ENCODE data around the gene NBPF15.
A peak's percentile ranks its signal among the peaks of the same experiment; 100 is the strongest.
"Not testable (repeated sequence)": the region's sequence is repeated elsewhere in the genome, so short reads cannot be mapped to it uniquely, and the experiment has no call there.

NBPF15 gene

GRCh38 chr1:144461136-144461759 is at the start of gene NBPF15:
Gene NBPF15 (minus strand): TSS chr1:144461669. CDS start chr1:144440003, 21,666 bp downstream.
- peak in 50 of 56 donors; percentile 0 to 78 (median 18) for DNase-seq

- not testable (repeated sequence) for DNase-seq
Observed at GRCh38 chr1:144496429-144496828, 35.0 kb upstream of the NBPF15 start.

GRCh38 chr1:144494130-144494529 is 32.7 kb upstream of the NBPF15 start:
- DNase-seq = not testable (repeated sequence)

- not testable (repeated sequence) for DNase-seq
Observed at GRCh38 chr1:144490394-144490793, 28.9 kb upstream of the NBPF15 start.

- DNase-seq = not testable (repeated sequence)
Observed at GRCh38 chr1:144487002-144487401, 25.5 kb upstream of the NBPF15 start.

GRCh38 chr1:144485048-144485993 is 23.9 kb upstream of the NBPF15 start:
- not testable (repeated sequence) for DNase-seq

- DNase-seq = not testable (repeated sequence)
Observed at GRCh38 chr1:144473897-144474296, 12.4 kb upstream of the NBPF15 start.

- DNase-seq = not testable (repeated sequence)
Observed at GRCh38 chr1:144471434-144471833, 10.0 kb upstream of the NBPF15 start.

GRCh38 chr1:144461778-144462177 is 309 bp upstream of the NBPF15 start:
- DNase-seq = not testable (repeated sequence)

- not testable (repeated sequence) for DNase-seq
Observed at GRCh38 chr1:144460686-144461085, 783 bp downstream of the NBPF15 start.

GRCh38 chr1:144442402-144442801 is 19.1 kb downstream of the NBPF15 start:
- DNase-seq = not testable (repeated sequence)

- DNase-seq = not testable (repeated sequence)
Observed at GRCh38 chr1:144439737-144440136, 21.7 kb downstream of the NBPF15 start.

- DNase-seq = peak in 27 of 56 donors; percentile 1 to 63 (median 7)
Observed at GRCh38 chr1:144418891-144419694, 42.4 kb downstream of the NBPF15 start.

- not testable (repeated sequence) for DNase-seq
Observed at GRCh38 chr1:144413404-144414118, 47.9 kb downstream of the NBPF15 start.

GRCh38 chr1:144412491-144413403 is 48.7 kb downstream of the NBPF15 start:
- peak in 45 of 56 donors; percentile 12 to 87 (median 62) for DNase-seq

- peak in 45 of 56 donors; percentile 0 to 85 (median 53) for DNase-seq
Observed at GRCh38 chr1:144412068-144412471, 49.4 kb downstream of the NBPF15 start.

GRCh38 chr1:144402807-144403206 is 58.7 kb downstream of the NBPF15 start:
- not testable (repeated sequence) for DNase-seq

GRCh38 chr1:144371651-144372050 is 89.8 kb downstream of the NBPF15 start:
- not testable (repeated sequence) for DNase-seq

All from nucleus accumbens (tissue), 56 donors.